T1000 (cell line): ENCODE data around the gene PLPPR4.

ENCODE experiments used
- DNase-seq: peaks from one replicate; lab custom pipeline; 2025; ENCODE audit warnings: mixed read lengths; lab: John Stamatoyannopoulos, UW

PLPPR4 gene

DNA sequence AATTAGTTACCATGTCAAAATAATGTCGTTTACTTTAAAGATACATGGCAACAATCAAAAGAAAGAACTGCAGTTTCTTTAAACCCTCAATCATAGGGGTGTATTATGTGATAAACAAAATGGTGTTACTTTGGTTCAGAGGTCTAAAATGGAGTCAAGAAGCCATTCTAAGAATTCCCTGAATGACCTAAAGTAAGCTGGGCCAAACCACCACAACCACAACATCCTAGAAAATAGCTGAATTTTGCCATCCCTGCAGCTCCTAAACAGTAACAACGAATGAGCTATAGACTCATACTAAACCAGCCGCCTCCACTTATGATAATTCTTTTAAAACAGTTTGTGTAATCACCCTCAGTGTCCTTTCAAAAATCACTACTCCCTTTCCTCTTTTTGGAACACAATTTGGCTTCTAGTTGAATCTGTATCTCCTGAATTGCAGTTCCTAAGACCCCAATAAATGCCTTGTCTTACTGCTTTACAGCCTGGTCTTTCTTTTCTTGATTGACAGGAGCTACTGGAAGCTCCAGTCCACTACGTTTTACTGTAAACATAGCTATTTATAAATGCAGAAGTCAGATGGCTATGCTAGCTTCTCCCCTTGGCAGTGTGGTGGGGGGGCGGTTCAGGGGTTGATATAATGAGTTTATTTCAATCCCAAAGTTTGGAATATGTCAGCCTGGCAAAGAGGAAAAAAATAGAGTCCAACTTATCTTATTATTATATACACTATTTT, 84.3 kb downstream of the PLPPR4 start:
- no peak for DNase-seq

DNA sequence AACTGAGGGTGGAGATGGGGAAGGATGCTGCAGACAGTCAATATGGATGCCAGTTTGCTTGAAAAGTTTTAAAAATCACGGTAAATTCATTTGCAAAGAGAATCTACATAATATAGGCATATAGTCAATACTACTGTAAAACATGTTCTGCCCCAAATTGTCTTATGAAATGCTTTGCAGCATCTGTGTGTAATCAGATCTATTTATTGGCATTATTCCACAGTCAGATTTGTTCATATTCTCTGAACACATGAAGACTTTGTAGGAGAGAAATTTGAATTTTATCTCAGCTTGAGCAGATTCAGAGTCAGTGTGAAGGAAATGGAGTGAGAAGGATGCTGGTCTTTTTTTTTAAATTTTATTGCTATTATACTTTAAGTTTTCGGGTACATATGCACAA, 88.5 kb downstream of the PLPPR4 start:
- DNase-seq, result no peak

DNA sequence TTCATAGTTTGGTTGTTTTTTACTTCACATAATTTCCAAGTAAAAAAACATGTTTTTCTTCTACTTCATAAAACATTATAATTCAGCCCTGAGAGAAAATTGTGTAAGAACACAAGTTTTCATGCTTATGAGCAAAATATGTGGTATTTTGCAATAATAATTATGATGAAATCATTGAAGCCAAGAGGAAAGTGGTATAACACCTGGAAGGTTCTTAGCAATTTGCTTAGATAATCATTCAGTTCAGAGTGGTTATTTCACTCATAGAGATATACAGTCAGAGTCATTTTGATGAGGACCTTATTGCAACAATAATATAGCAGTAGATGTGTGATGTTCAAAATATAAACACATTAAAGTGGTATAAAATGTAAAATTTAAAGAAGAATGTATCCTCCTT, 94.5 kb downstream of the PLPPR4 start:
- DNase-seq, result no peak
